HG02870 (cell line): Measurements from ENCODE around the gene EEIG1.

Source experiments
- ATAC-seq: cut with Tn5 transposase; IDR thresholded peaks from one replicate; pipeline ENCODE4 v1.9.1; 2021; ENCODE audit warnings: mild to moderate bottlenecking, moderate library complexity; ENCODE audit not compliant: unreplicated experiment

The EEIG1 gene

DNA sequence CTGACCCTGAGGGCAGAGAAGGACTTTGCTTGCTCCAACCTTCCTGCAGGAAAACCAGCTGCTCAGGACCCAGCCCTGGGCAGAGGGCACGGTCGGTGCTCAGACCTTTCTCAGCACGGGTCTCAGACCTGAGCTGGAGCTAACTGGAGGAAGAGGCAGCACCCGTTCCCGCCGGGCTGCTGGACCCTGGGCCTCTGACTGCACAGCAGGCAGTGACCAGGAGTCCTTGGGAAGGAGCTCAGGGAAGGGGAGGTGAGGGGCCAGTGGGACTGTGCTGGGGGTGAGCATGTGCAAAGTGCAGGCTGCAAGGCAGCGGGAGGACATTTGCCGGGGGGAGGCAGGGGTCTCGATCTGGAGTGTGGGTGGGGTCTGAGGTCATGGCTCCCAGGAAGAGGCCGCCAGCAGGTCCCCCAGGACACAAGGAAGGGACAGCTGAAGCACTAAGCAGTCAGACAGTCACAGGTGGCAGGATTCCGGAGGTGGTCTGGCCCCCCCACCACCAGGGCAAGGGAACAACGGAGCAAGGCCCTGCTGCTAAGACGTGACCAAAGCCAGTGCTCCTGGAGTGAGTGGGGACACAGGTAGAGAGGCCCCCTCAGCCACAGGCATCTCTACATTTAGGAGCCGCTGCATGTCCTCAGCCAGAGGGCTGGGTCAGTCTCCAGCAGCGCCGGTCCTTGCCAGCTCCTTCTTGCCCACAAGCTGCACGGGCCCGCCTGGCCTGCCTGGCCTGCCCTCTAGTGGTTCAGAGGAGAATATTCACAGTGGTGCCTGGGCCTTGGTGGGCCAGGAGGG, 38.4 kb downstream of the EEIG1 start:
- ATAC-seq: no peak

- ATAC-seq: no peak
Measured at GRCh38 chr9:127941961-127942215, 38.9 kb downstream of the EEIG1 start.

- ATAC-seq: no peak
Measured at GRCh38 chr9:127941062-127941960, 39.5 kb downstream of the EEIG1 start.

DNA sequence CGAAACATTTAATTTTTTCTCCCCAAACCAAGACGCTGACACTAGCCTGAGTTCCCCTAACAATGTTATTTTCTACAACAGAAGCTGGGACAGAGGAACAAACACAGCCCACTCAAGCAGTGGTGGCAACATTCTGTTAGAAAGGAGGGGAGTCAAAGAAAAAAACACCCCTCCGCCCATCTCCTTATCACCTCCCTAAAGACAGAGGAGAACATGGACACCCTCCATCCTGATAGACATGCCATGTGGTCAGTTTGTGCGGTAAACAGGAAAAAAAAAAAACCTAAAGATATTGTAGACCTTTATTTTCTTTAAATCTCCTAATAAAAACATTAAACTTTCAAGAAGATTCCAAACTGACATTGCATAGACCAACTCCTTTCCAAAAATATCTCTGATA, 40.2 kb downstream of the EEIG1 start:
- no peak for ATAC-seq

DNA sequence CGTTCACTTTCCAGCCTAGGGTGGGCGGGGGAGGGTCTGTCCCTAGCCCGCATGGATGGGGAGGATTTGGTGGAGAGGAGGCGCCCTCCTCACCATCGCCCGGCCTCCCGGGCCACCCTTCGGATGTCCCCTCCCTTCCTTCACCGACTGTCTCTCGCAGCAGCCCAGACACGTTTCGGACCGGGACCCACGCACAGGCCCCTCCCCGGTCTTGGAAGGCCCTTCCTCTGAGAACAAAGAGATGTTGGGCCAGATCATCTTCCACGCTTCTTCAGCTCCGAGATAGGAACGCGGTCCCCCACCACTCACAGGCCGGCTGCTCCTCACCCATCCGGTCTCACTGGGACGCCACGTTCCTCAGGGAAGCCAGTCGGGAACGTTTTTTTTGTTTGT, 42.5 kb downstream of the EEIG1 start:
- ATAC-seq: no peak

- peak; percentile 88 for ATAC-seq
Measured at GRCh38 chr9:127937388-127938297, 43.1 kb downstream of the EEIG1 start, which contains the start of gene DPM2. Gene DPM2, minus strand, starts transcription at chr9:127937854. Its CDS starts 34 bp downstream, at chr9:127937820.

DNA sequence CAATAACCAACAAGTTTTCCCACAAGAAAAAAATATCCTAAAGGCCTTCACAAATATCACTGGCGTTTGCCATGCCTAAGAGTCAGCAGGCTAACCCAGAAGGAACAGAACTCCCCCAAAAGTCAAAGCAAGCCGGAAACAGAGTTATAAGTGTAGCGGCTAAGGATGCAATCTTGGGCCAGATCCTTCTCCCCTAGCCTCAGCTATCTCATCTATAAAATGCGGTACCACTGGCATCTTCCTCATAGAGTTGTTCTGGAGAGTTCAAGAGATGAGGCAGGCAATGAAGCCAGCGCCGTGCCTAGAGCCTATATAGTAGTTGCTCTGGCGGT, 43.8 kb downstream of the EEIG1 start:
- no peak for ATAC-seq

DNA sequence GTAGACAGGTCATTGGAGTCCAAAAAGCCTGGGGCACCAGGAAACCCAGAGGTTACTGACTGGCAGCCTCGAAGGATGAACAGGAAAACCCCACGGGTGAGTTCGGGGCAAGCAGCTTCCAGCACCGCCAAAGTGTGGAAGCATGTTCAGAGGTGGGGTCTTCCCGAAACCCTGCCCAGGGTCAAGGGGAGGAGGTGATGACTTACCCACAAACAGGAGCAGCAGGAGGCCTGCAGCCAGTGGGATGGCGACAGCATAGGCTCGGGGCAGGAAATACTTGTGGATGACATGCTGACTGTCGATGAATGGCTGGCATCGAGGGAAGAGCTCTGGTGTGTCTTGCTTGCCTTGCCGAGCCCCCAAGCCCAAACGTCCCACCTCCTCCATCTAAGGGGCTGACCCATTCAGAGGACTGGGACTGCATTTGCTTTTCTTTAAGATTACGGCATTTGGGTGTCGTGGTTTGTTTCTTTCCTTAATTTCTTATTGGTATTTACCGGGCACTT, 44.4 kb downstream of the EEIG1 start:
- no peak for ATAC-seq

- ATAC-seq: no peak
Measured at GRCh38 chr9:127935765-127936221, 45.0 kb downstream of the EEIG1 start.

GRCh38 chr9:127934986-127935385, 45.8 kb downstream of the EEIG1 start:
- ATAC-seq: no peak

- no peak for ATAC-seq
Measured at GRCh38 chr9:127934248-127934647, 46.5 kb downstream of the EEIG1 start.

DNA sequence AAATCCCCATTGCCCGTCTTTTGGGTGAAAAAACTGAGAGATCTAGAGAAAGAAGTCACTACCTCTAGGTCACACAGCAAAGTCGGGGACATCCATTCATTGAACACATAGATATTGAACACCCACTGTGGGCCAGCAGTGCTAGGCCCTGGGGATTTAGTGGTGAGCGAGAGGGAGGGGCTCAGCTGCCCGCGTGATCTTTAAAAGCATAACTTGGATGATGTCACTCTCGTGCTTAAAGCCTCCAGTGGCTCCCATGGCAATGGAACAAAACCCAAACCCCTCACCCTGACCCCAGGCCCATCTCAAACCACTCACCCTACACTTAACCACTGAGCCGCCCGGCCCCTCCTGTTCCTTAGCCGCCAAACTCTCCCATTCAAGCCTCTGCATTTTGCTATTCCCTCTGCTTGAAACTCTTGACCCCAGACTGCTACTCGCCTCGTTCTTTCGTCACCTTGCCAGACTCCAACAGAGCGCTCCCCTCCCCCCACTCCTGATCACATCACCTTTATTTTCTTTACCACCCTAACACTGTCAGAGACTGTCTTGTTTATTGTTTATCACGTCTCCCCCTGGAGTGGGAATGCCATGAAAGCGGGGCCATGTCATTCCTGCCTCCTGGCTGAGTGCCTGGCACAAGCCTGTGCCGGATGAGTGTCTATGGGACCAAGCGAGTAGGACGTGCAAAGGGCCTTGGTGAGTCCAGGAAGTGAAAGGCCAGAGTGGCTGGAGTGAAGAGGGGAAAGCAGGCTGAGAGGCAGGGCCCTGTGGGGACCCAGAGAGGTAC, 49.5 kb downstream of the EEIG1 start:
- ATAC-seq: no peak
